GM21447 (cell line): Measurements from ENCODE around the gene PNPLA5.

Experiments
- ATAC-seq: cut with Tn5 transposase; IDR thresholded peaks from one replicate; pipeline ENCODE4 v1.9.1; 2021; ENCODE audit not compliant: unreplicated experiment

PNPLA5 gene

GRCh38 chr22:43840431-43840830, 51.4 kb downstream of the PNPLA5 start:
- ATAC-seq: no peak

- no peak for ATAC-seq
Observed at GRCh38 chr22:43839781-43840180, 52.0 kb downstream of the PNPLA5 start.

GRCh38 chr22:43838571-43839307, 53.1 kb downstream of the PNPLA5 start:
- ATAC-seq: no peak

- no peak for ATAC-seq
Observed at GRCh38 chr22:43838161-43838560, 53.7 kb downstream of the PNPLA5 start.

- no peak for ATAC-seq
Observed at GRCh38 chr22:43837666-43838065, 54.1 kb downstream of the PNPLA5 start.

- no peak for ATAC-seq
Observed at GRCh38 chr22:43835736-43836135, 56.1 kb downstream of the PNPLA5 start.

- ATAC-seq: no peak
Observed at GRCh38 chr22:43835166-43835565, 56.6 kb downstream of the PNPLA5 start.

- no peak for ATAC-seq
Observed at GRCh38 chr22:43833286-43834240, 58.2 kb downstream of the PNPLA5 start.

- ATAC-seq: no peak
Observed at GRCh38 chr22:43832393-43833265, 59.2 kb downstream of the PNPLA5 start.

- no peak for ATAC-seq
Observed at GRCh38 chr22:43831561-43832392, 60.0 kb downstream of the PNPLA5 start.

GRCh38 chr22:43830931-43831560, 60.8 kb downstream of the PNPLA5 start:
- ATAC-seq: no peak

GRCh38 chr22:43829904-43830851, 61.6 kb downstream of the PNPLA5 start:
- ATAC-seq: no peak
